ENCODE measurements around the gene VPS37C.

DNA sequence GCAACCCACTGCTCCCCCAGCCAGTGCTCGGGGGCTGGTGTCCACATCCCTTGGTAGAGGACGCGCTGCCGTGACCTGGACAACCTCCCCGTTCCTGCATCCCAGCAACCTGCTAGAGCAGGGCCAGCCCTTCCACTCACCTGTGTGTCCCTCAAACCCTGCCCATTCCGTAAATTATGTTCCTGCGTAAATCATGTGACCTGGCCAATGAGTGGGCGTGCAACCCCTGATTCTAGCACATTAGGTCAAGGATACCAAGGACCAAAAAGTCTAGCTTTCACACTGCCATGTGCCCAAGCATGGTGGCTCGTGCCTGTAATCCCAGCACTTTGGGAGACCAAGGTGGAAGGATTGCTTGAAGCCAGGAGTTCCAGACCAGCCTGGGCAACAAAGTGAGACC is 33.2 kb downstream of the VPS37C start:
- TF ChIP-seq, protein P1, sequence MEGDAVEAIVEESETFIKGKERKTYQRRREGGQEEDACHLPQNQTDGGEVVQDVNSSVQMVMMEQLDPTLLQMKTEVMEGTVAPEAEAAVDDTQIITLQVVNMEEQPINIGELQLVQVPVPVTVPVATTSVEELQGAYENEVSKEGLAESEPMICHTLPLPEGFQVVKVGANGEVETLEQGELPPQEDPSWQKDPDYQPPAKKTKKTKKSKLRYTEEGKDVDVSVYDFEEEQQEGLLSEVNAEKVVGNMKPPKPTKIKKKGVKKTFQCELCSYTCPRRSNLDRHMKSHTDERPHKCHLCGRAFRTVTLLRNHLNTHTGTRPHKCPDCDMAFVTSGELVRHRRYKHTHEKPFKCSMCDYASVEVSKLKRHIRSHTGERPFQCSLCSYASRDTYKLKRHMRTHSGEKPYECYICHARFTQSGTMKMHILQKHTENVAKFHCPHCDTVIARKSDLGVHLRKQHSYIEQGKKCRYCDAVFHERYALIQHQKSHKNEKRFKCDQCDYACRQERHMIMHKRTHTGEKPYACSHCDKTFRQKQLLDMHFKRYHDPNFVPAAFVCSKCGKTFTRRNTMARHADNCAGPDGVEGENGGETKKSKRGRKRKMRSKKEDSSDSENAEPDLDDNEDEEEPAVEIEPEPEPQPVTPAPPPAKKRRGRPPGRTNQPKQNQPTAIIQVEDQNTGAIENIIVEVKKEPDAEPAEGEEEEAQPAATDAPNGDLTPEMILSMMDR (conservative IDR thresholded peaks at IDR 0.05): no peak
- no peak for TF ChIP-seq EZH2 (IDR thresholded peaks at IDR 0.05; ENCODE audit: low read depth)

Data from PC-9 (cell line).